SHP77 (cell line): ENCODE results near the gene LARGE1.

Source experiments
- DNase-seq, 2 experiments: peaks; one replicate each; lab custom pipeline; 2025; lab: John Stamatoyannopoulos, UW

Gene LARGE1

GRCh38 chr22:33720166-33720878 is 200.0 kb downstream of the LARGE1 start:
- DNase-seq, result no peak

GRCh38 chr22:33717694-33718396 is 202.4 kb downstream of the LARGE1 start:
- DNase-seq, result no peak

- DNase-seq, result no peak
These were observed 204.9 kb downstream of the LARGE1 start for GRCh38 chr22:33715237-33715985.

- no peak for DNase-seq
These were observed 209.9 kb downstream of the LARGE1 start for GRCh38 chr22:33710326-33710725.

- DNase-seq, result no peak
These were observed 212.7 kb downstream of the LARGE1 start for GRCh38 chr22:33707581-33707980.

- DNase-seq, result no peak
These were observed 214.2 kb downstream of the LARGE1 start for GRCh38 chr22:33706100-33706499.

- DNase-seq, result no peak
These were observed 221.1 kb downstream of the LARGE1 start for GRCh38 chr22:33699176-33699575.

- no peak for DNase-seq
These were observed 222.6 kb downstream of the LARGE1 start for GRCh38 chr22:33697640-33698039.

GRCh38 chr22:33691057-33691630 is 229.1 kb downstream of the LARGE1 start:
- no peak for DNase-seq

- DNase-seq, result no peak
These were observed 231.4 kb downstream of the LARGE1 start for GRCh38 chr22:33688903-33689302.

GRCh38 chr22:33687464-33687863 is 232.8 kb downstream of the LARGE1 start:
- DNase-seq, result no peak

- DNase-seq, result no peak
These were observed 236.2 kb downstream of the LARGE1 start for GRCh38 chr22:33684087-33684486.

GRCh38 chr22:33682927-33683326 is 237.3 kb downstream of the LARGE1 start:
- no peak for DNase-seq

- DNase-seq, result no peak
These were observed 239.6 kb downstream of the LARGE1 start for GRCh38 chr22:33680632-33681031.

GRCh38 chr22:33678523-33678922 is 241.8 kb downstream of the LARGE1 start:
- DNase-seq, result no peak

- DNase-seq, result no peak
These were observed 242.7 kb downstream of the LARGE1 start for GRCh38 chr22:33677536-33677935.

- DNase-seq, result no peak
These were observed 245.9 kb downstream of the LARGE1 start for GRCh38 chr22:33674357-33674756.

- DNase-seq, result no peak
These were observed 250.5 kb downstream of the LARGE1 start for GRCh38 chr22:33669746-33670145.

- DNase-seq, result no peak
These were observed 253.2 kb downstream of the LARGE1 start for GRCh38 chr22:33666961-33667619.

GRCh38 chr22:33666279-33666960 is 253.9 kb downstream of the LARGE1 start:
- no peak for DNase-seq

- no peak for DNase-seq
These were observed 260.8 kb downstream of the LARGE1 start for GRCh38 chr22:33659448-33659847.
